HepG2 (cell line): ENCODE data around the gene S100A4.

ENCODE experiments used
- BHLHE40 ChIP-seq: IDR thresholded peaks from 2 replicates; pipeline ENCODE4 v1.6.1; 2011; ENCODE audit warnings: low read length, improper control_type of control experiment
- CBFB ChIP-seq: sonication (generic); formaldehyde crosslinking; IDR thresholded peaks from 2 replicates; pipeline ENCODE4 v1.4.0; 2020; ENCODE audit warnings: missing genetic modification reagents
- CTCF ChIP-seq: sonication (generic); formaldehyde crosslinking; IDR thresholded peaks from 2 replicates; pipeline ENCODE4 v1.5.0; 2020; ENCODE audit warnings: mild to moderate bottlenecking, missing genetic modification reagents, moderate library complexity
- FOXP1 ChIP-seq, 2 experiments: fragments of 450-650 bp in 1 of 2; IDR thresholded peaks; 2 replicates each; pipeline ENCODE4 v1.6.1; 2017 to 2018; ENCODE audit warnings: antibody characterized with exemption in 1 of 2
- SIN3A ChIP-seq: IDR thresholded peaks from 2 replicates; pipeline ENCODE4 v1.6.1; 2011; ENCODE audit warnings: low read depth, mild to moderate bottlenecking, control low read depth, low read length, borderline replicate concordance
- TBX3 ChIP-seq: fragments of 450-650 bp; IDR thresholded peaks from 2 replicates; pipeline ENCODE4 v1.6.1; 2017; ENCODE audit warnings: antibody characterized with exemption, mild to moderate bottlenecking, inconsistent platforms, borderline replicate concordance
- ZNF276 ChIP-seq: sonication (generic); formaldehyde crosslinking; IDR thresholded peaks from 2 replicates; pipeline ENCODE4 v1.4.0; 2020; ENCODE audit warnings: mild to moderate bottlenecking, low read depth, missing genetic modification reagents
- ZNF589 ChIP-seq: sonication (generic); formaldehyde crosslinking; conservative IDR thresholded peaks from 2 replicates; pipeline ENCODE4 v1.8.0; 2022; ENCODE audit warnings: mild to moderate bottlenecking, moderate library complexity, missing genetic modification reagents
- ZSCAN20 ChIP-seq: sonication (generic); formaldehyde crosslinking; IDR thresholded peaks from 2 replicates; pipeline ENCODE4 v1.4.0; 2020; ENCODE audit warnings: missing genetic modification reagents, mild to moderate bottlenecking, borderline replicate concordance

GRCh38 chr1:153519242-153519641 is 26.4 kb downstream of the S100A4 start:
- TF ChIP-seq ZNF276 (no peak), FOXP1 (IDR thresholded peaks at IDR 0.05) (no peak), FOXP1 (CRISPR knock-in tag; IDR thresholded peaks at IDR 0.05) (no peak), ZNF589 (CRISPR knock-in tag) (no peak), BHLHE40 (no peak), CTCF (CRISPR knock-in tag) (no peak), CBFB (no peak), SIN3A (no peak), ZSCAN20 (CRISPR knock-in tag) (no peak), TBX3 (no peak)
